Neural crest cell (in vitro differentiated cells): ENCODE measurements around the gene GLRX5. TPM values are rescaled to one million over a fixed set of nuclear protein-coding genes. Genes with fewer than 3 reads are reported as not detected.

ENCODE experiments used
- total RNA-seq: library from RNA; stranded (reverse); gene quantifications from 2 replicates; pipeline ENCODE4 v1.2.1, GENCODE V29; 2021

The GLRX5 gene
- total RNA-seq, 1 donor from 2014 or later, result 69.3 TPM

Other genes with a start within 250 kb of the GLRX5 start
- gene CLMN, start 215.1 kb upstream of the GLRX5 start, total RNA-seq, result 7.7 and 8.9 TPM in 2 replicates
- 0.82 and 0.96 TPM in 2 replicates for gene SYNE3, start 18.4 kb upstream of the GLRX5 start, total RNA-seq
- not detected in 2 replicates for gene TCL1B, start 151.4 kb downstream of the GLRX5 start, total RNA-seq
- gene TCL1A, start 179.1 kb downstream of the GLRX5 start, total RNA-seq, result not detected in 2 replicates